Measurements from ENCODE around the gene SPSB1.
"Not testable (repeated sequence)": the region's sequence is repeated elsewhere in the genome, so short reads cannot be mapped to it uniquely, and the experiment has no call there.

The SPSB1 gene

GRCh38 chr1:9295884-9296283 is 3.2 kb downstream of the SPSB1 start:
- CTCF ChIA-PET = no interaction called here
- H3K27ac ChIP-seq = peak overlapping the region; percentile 90; the same call in 1 of the 2 replicates
- no peak for TF ChIP-seq CTCF (conservative IDR thresholded peaks at IDR 0.05; ENCODE audit: low read depth)
- POLR2A ChIA-PET (ENCODE audit: low non-redundant PET) = no interaction called here
- DNase-seq (ENCODE audit: low spot score) = no peak

- no peak for TF ChIP-seq CTCF (conservative IDR thresholded peaks at IDR 0.05; ENCODE audit: low read depth)
- ChIA-PET CTCF (interaction anchor here (0.9 kb wide), 1 partner anchor 63 kb away, joined by 3 read pairs; no protein-coding TSS in a partner anchor), POLR2A (ENCODE audit: low non-redundant PET) (no interaction called here)
- H3K27ac ChIP-seq = no peak overlapping the region
- DNase-seq (ENCODE audit: low spot score) = no peak
Measured at GRCh38 chr1:9296850-9297249, 4.2 kb downstream of the SPSB1 start.

GRCh38 chr1:9297831-9298230 is 5.1 kb downstream of the SPSB1 start:
- ChIA-PET POLR2A (ENCODE audit: low non-redundant PET) (no interaction called here), CTCF (interaction anchor here (0.9 kb wide), 1 partner anchor 64 kb away, joined by 3 read pairs; no protein-coding TSS in a partner anchor)
- no peak overlapping the region for H3K27ac ChIP-seq
- DNase-seq (ENCODE audit: low spot score) = no peak
- no peak for TF ChIP-seq CTCF (conservative IDR thresholded peaks at IDR 0.05; ENCODE audit: low read depth)

- CTCF ChIA-PET = no interaction called here
- DNase-seq (ENCODE audit: low spot score) = no peak
- TF ChIP-seq CTCF (conservative IDR thresholded peaks at IDR 0.05; ENCODE audit: low read depth) = no peak
- H3K27ac ChIP-seq = peak overlapping the region; percentile 91; the same call in 1 of the 2 replicates
- POLR2A ChIA-PET (ENCODE audit: low non-redundant PET) = no interaction called here
Measured at GRCh38 chr1:9298282-9298681, 5.6 kb downstream of the SPSB1 start.

GRCh38 chr1:9299571-9300541 is 7.2 kb downstream of the SPSB1 start:
- CTCF ChIA-PET = interaction anchor here (0.7 to 1.2 kb wide), 2 partner anchors 10 to 14 kb away, joined by 3 to 4 read pairs; no protein-coding TSS in a partner anchor
- DNase-seq (ENCODE audit: low spot score) = peak; percentile 63
- H3K27ac ChIP-seq = peak overlapping the region; percentile 91
- POLR2A ChIA-PET (ENCODE audit: low non-redundant PET) = not testable (repeated sequence)

- CTCF ChIA-PET = interaction anchor here (0.7 to 1.2 kb wide), 2 partner anchors 11 to 66 kb away, joined by 4 read pairs; no protein-coding TSS in a partner anchor
Measured at GRCh38 chr1:9300573-9300972, 7.9 kb downstream of the SPSB1 start.

More at GRCh38 chr1:9300573-9300972, 7.9 kb downstream of the SPSB1 start:
- H3K27ac ChIP-seq = peak overlapping the region; percentile 91
- no peak for TF ChIP-seq CTCF (conservative IDR thresholded peaks at IDR 0.05; ENCODE audit: low read depth)
- POLR2A ChIA-PET (ENCODE audit: low non-redundant PET) = no interaction called here
- no peak for DNase-seq (ENCODE audit: low spot score)
